Dedifferentiated amniotic fluid mesenchymal stem cell (primary cell): Measurements from ENCODE around the gene SLC44A3.
"Not testable (repeated sequence)": the region's sequence is repeated elsewhere in the genome, so short reads cannot be mapped to it uniquely, and the experiment has no call there.

Experiments used
- DNase-seq: peaks from one replicate; pipeline ENCODE4 v3.0.0-alpha.2; 2016; ENCODE audit errors: extremely low spot score

Gene SLC44A3

DNA sequence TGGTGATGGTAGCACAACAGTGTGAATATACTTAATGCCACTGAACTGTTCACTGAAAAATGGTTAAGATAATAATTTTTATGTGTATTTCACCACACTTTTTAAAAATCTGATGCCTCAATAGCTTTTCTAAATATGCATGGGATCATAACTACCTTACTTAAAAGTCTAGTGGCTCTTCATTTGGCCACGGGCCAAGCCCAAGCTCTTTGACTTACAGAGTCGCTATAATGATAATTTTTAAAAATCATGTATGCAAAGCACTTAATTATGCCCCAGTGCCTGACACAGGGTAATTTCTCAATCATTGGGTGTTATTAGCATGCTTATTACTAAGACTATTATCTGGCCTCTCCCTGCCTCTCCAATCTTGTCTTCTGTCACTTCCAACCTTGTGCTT, 114.4 kb downstream of the SLC44A3 start:
- DNase-seq = no peak

DNA sequence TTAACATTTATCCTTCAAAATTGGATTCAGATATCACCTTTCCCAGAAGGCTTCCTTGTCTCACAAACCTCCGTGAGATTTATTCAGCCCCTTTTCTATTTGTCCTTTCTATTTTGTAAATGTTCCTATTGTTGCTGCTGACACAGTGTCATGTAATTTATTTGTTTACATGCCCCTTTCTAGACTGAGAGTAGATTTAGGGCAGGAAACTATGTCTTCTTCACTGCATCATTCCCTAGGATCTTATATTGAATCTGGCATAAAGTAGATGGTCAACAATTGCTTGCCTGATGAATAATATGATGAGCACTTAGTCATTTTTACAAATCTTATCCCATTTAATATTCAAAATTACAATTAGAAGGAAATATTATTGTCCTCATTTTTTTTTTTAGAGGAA, 114.9 kb downstream of the SLC44A3 start:
- DNase-seq = no peak

DNA sequence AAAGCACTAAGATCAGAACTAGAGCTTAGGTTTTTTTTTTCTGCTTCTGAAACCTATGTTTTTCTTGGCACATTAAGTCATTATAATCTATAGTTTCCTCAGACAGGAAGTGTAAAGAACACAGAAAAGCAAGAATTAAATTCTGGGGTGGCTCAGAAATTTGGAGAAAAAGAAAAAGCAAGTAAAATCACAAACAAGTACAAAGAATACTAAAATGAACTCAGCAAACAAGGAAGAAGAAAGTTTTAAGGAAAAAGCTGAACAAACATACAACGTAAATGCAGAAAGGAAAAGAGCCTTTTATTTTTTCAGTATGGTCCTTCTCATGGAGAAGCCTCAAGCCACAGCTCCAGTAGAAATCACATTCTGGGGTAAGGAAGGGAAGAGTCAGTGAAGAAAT, 115.3 kb downstream of the SLC44A3 start:
- DNase-seq = no peak

DNA sequence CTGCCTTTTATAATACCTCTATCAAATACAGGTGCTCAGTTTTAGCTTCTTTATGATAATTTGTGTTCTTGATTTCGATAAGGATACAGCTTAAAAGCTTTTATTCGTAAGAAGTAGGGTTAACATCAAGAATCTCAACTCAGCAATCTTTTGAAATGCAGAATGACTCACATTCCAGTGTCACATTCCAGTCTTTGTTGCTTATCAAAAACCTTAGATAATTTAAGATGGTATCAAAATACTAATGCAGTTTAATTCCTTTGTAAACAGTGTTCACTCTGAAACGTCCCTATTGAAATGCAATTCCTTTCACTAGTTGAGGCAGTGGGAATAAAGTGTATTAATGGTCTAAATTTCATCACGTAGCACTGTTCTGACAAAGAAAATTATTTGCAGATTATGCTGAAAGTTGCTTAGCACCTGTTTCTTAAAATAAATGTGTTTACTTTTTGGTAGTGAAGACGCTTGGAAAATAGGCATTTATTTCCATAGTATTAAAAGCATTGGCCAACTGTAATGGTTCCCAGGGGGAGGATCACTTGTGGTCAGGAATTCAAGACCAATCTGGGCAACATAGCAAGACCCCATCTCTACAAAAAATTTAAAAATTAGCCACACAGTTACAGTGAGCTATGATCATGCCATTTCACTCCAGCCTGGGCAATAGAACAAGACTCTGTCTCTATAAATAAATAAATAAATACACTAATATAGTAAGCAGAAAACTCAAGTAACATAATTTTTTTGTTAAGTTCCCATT, 116.9 kb downstream of the SLC44A3 start:
- DNase-seq = no peak

DNA sequence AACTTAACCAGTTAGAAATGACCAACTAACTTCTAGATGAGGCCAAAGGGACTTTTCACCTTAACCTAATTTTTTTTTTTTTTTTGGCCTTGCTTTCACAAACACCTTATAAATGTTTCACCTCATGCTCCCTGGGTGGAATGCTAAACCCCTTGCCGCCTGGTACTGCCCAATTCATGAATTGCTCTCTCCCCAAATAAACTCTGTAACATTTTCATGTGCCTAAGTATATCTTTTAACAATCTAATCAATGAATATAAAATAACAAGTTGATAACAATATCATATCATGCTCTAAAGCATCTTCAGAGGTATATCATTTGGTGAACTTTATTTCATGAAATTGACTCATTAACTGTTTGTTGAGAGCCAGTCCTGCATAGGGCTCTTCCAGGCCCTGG, 117.7 kb downstream of the SLC44A3 start:
- no peak for DNase-seq

DNA sequence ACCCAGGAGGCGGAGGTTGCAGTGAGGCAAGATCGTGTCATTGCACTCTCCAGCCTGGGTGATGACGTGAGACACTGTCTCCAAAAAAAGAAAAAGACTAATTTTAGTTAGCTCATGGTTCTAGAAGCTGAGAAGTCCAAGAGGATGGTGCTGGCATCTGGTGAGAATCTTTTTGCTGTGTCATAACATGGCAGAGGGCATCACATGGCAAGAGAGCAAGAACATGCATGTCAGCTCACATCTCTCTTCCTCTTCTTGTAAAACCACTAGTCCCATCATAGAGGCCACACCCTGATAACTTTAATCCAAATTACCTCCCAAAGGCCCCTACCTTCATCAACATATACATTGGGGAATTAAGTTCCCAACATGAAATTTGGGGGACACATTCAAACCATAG, 120.6 kb downstream of the SLC44A3 start:
- no peak for DNase-seq

DNA sequence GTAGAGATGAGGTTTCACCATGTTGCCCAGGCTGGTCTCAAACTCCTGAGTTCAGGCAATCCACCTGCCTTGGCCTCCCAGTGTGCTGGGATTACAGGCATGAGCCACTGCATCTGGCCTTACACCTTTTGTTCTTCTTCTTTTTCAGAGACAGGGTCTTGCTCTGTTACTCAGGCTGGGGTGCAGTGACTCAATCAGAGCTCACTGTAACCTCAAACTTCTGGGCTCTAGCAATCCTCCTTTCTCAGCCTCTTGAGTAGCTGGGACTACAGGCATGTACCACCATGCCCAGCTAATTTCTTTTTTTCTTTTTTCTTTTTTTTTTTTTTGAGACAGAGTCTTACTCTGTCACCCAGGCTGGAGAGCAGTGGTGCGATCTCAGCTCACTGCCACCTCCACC, 121.3 kb downstream of the SLC44A3 start:
- not testable (repeated sequence) for DNase-seq

DNA sequence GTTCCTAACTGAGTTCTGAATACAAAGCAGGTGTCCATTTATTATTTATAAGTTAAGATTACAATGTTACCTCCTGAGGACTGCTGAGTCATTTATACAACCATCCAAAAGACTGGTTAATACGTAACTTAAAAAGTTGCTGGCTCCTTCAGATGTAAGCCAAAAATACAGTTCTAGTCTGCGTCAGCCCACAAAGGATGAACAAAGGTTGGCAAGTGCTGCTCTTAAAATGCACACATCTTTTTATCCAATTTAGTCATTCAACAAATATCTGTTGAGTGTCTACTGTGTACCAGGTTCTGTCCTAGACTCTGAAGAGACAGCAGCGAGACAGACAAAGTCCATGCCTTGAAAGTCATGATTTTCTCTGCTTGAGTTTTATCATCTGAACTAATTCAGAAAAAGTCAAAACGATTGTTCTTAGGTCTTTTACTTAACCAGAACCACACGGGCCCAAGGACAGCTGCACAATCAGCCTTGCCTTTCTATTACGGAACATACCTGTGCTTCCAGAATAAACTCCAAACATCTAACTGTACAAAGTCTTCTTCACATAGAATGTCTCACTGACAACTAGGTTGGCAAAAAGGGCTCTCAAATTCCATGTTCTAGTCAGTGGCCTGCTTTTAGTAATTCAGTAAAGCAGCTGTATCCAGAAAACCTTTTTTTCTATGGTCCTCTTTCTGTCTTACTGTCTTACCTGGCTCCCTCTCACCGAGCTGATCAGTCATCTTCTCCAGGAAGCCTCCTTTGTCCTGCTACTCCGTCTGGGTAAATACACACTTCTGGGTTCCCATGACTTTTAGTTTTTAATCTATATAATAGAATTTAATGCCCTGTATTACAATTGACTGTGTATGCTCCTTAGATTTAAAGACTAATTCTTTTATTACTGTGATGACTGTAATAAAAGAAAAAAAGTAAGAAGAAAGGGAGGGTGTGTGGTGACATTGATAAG, 122.3 kb downstream of the SLC44A3 start:
- no peak for DNase-seq
